RWPE2 (cell line): ENCODE results near the gene GLIPR2.
A peak's percentile ranks its signal among the peaks of the same experiment; 100 is the strongest.

ENCODE experiments used
- ATAC-seq: fragments of 200-7000 bp; cut with Tn5 transposase; 3 replicates; pipeline ENCODE4 v1.9.1; 2021; ENCODE audit warnings: low read depth
- DNase-seq: peaks from one replicate; pipeline ENCODE4 v3.0.0-alpha.2; 2020; ENCODE audit warnings: low spot score
- H3K27ac ChIP-seq: fragments of 450-650 bp; 2 replicates; pipeline ENCODE4 v1.5.1; 2017; ENCODE audit warnings: mild to moderate bottlenecking; ENCODE audit not compliant: poor library complexity, severe bottlenecking
- H3K27me3 ChIP-seq: fragments of 250-450 bp; sonication (Bioruptor Pico); 2 replicates; pipeline ENCODE4 v1.5.1; 2021; ENCODE audit warnings: mild to moderate bottlenecking, moderate library complexity; ENCODE audit not compliant: insufficient read depth, poor library complexity, severe bottlenecking
- H3K36me3 ChIP-seq: fragments of 250-450 bp; sonication (Bioruptor Pico); 2 replicates; pipeline ENCODE4 v1.5.1; 2020; ENCODE audit warnings: low read depth, mild to moderate bottlenecking, moderate library complexity
- H3K4me1 ChIP-seq: fragments of 250-450 bp; sonication (Bioruptor Pico); 2 replicates; pipeline ENCODE4 v1.5.1; 2021; ENCODE audit warnings: mild to moderate bottlenecking, moderate library complexity; ENCODE audit not compliant: insufficient read depth, poor library complexity, severe bottlenecking
- H3K4me3 ChIP-seq: fragments of 250-450 bp; sonication (Bioruptor Pico); 2 replicates; pipeline ENCODE4 v1.5.1; 2021; ENCODE audit warnings: mild to moderate bottlenecking, moderate library complexity; ENCODE audit not compliant: severe bottlenecking
- H3K9me3 ChIP-seq: fragments of 250-450 bp; sonication (Bioruptor Pico); 2 replicates; pipeline ENCODE4 v1.5.1; 2021; ENCODE audit warnings: mild to moderate bottlenecking, moderate library complexity; ENCODE audit not compliant: severe bottlenecking
- TF ChIP-seq, protein P1 (sequence below): fragments of 450-650 bp; IDR thresholded peaks from one replicate; pipeline ENCODE4 v1.5.1; 2017; ENCODE audit warnings: mild to moderate bottlenecking, moderate library complexity; ENCODE audit not compliant: poor library complexity, severe bottlenecking

Gene GLIPR2

GRCh38 chr9:36193023-36193422 is 56.5 kb downstream of the GLIPR2 start:
- Histone ChIP-seq H3K4me3 (peak overlapping the region; percentile 88), H3K36me3 (peaks cover 36% of the 10 kb centered on the region), H3K9me3 (no peaks in the 10 kb centered on the region), H3K27ac (no peak overlapping the region), H3K27me3 (no peaks in the 10 kb centered on the region), H3K4me1 (peaks cover 15% of the 10 kb centered on the region)
- DNase-seq (no peak), ATAC-seq (no peak)
- TF ChIP-seq, protein P1, sequence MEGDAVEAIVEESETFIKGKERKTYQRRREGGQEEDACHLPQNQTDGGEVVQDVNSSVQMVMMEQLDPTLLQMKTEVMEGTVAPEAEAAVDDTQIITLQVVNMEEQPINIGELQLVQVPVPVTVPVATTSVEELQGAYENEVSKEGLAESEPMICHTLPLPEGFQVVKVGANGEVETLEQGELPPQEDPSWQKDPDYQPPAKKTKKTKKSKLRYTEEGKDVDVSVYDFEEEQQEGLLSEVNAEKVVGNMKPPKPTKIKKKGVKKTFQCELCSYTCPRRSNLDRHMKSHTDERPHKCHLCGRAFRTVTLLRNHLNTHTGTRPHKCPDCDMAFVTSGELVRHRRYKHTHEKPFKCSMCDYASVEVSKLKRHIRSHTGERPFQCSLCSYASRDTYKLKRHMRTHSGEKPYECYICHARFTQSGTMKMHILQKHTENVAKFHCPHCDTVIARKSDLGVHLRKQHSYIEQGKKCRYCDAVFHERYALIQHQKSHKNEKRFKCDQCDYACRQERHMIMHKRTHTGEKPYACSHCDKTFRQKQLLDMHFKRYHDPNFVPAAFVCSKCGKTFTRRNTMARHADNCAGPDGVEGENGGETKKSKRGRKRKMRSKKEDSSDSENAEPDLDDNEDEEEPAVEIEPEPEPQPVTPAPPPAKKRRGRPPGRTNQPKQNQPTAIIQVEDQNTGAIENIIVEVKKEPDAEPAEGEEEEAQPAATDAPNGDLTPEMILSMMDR, result no peak

GRCh38 chr9:36194326-36195000 is 57.9 kb downstream of the GLIPR2 start:
- Histone ChIP-seq H3K4me1 (peaks cover 15% of the 10 kb centered on the region), H3K4me3 (no peak overlapping the region)
- ATAC-seq, result no peak

GRCh38 chr9:36204906-36205547 is 68.5 kb downstream of the GLIPR2 start:
- Histone ChIP-seq H3K27ac (no peak overlapping the region), H3K9me3 (no peaks in the 10 kb centered on the region), H3K4me3 (no peak overlapping the region), H3K4me1 (no peaks in the 10 kb centered on the region), H3K36me3 (peaks cover 99% of the 10 kb centered on the region), H3K27me3 (no peaks in the 10 kb centered on the region)
- ATAC-seq (peak; percentile 42; the same call in 2 of the 3 replicates), DNase-seq (no peak)
- TF ChIP-seq, protein P1, result peak; percentile 28

More at GRCh38 chr9:36194326-36195000, 57.9 kb downstream of the GLIPR2 start:
- H3K27ac ChIP-seq, result no peak overlapping the region
- H3K27me3 ChIP-seq, result no peaks in the 10 kb centered on the region
- peaks cover 47% of the 10 kb centered on the region for H3K36me3 ChIP-seq
- TF ChIP-seq, protein P1, result no peak
- H3K9me3 ChIP-seq, result no peaks in the 10 kb centered on the region
- no peak for DNase-seq

GRCh38 chr9:36207016-36207415 is 70.5 kb downstream of the GLIPR2 start:
- H3K4me3 ChIP-seq, result no peak overlapping the region
- no peak for ATAC-seq
- peaks cover 99% of the 10 kb centered on the region for H3K36me3 ChIP-seq
- TF ChIP-seq, protein P1, result no peak
- no peak overlapping the region for H3K27ac ChIP-seq
- no peaks in the 10 kb centered on the region for H3K9me3 ChIP-seq
- no peak for DNase-seq
- H3K4me1 ChIP-seq, result no peaks in the 10 kb centered on the region
- no peaks in the 10 kb centered on the region for H3K27me3 ChIP-seq

DNA sequence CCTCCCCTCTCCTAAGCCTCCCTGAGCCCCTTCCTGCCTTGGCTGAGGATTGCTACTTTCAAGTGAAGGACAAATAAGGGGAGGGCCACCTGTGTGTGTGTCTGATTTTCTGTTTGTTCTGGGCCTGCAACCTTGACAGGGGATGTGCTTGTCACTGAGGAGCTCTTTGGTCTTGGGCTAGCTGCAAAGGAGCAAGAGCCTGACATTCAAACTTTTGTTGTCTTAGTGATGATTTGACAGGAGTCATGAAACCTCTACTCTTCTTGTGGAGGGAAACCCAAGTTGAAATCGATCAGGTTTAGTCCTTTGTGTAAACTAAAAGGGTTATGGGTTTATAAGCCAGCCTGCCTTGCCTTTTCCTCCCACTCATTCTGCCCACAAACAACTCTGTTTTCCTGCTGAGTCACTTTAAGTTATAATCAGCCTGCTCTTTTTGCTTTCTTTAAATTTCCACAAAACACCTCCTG is 71.0 kb downstream of the GLIPR2 start:
- Histone ChIP-seq H3K27ac (no peak overlapping the region), H3K4me1 (no peaks in the 10 kb centered on the region), H3K27me3 (no peaks in the 10 kb centered on the region), H3K4me3 (no peak overlapping the region), H3K9me3 (no peaks in the 10 kb centered on the region), H3K36me3 (peaks cover 97% of the 10 kb centered on the region)
- ATAC-seq (no peak), DNase-seq (no peak)
- TF ChIP-seq, protein P1, result no peak
